ENCODE measurements around the gene COL17A1.

- TF ChIP-seq ZNF644 (CRISPR knock-in tag; IDR thresholded peaks at IDR 0.05; ENCODE audit: low read depth): no peak
- TF ChIP-seq RAD21 (CRISPR knock-in tag; IDR thresholded peaks at IDR 0.05): no peak
- TF ChIP-seq TEAD3 (CRISPR knock-in tag; optimal IDR thresholded peaks at IDR 0.05; ENCODE audit: borderline replicate concordance): no peak
- TF ChIP-seq POLR2A (IDR thresholded peaks at IDR 0.05; ENCODE audit: insufficient read depth in 1 of 2, low read depth in 2 of 2, low read length in 2 of 2): no peak
- no peak for TF ChIP-seq SMC3 (IDR thresholded peaks at IDR 0.05; ENCODE audit: low read length)
- no peak for TF ChIP-seq EP300 (IDR thresholded peaks at IDR 0.05; ENCODE audit: low read depth in 2 of 2, low read length in 2 of 2)
- TF ChIP-seq EP300 (CRISPR knock-in tag; IDR thresholded peaks at IDR 0.05; ENCODE audit: borderline replicate concordance): no peak
- TF ChIP-seq, protein P1, sequence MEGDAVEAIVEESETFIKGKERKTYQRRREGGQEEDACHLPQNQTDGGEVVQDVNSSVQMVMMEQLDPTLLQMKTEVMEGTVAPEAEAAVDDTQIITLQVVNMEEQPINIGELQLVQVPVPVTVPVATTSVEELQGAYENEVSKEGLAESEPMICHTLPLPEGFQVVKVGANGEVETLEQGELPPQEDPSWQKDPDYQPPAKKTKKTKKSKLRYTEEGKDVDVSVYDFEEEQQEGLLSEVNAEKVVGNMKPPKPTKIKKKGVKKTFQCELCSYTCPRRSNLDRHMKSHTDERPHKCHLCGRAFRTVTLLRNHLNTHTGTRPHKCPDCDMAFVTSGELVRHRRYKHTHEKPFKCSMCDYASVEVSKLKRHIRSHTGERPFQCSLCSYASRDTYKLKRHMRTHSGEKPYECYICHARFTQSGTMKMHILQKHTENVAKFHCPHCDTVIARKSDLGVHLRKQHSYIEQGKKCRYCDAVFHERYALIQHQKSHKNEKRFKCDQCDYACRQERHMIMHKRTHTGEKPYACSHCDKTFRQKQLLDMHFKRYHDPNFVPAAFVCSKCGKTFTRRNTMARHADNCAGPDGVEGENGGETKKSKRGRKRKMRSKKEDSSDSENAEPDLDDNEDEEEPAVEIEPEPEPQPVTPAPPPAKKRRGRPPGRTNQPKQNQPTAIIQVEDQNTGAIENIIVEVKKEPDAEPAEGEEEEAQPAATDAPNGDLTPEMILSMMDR (CRISPR knock-in tag; IDR thresholded peaks at IDR 0.05): no peak
- TF ChIP-seq TAF1 (CRISPR knock-in tag; IDR thresholded peaks at IDR 0.05): no peak
- TF ChIP-seq TP53 (CRISPR knock-in tag; conservative IDR thresholded peaks at IDR 0.05): no peak
- TF ChIP-seq PHB2 (IDR thresholded peaks at IDR 0.05; ENCODE audit: partially characterized antibody): no peak
- TF ChIP-seq, protein P2, sequence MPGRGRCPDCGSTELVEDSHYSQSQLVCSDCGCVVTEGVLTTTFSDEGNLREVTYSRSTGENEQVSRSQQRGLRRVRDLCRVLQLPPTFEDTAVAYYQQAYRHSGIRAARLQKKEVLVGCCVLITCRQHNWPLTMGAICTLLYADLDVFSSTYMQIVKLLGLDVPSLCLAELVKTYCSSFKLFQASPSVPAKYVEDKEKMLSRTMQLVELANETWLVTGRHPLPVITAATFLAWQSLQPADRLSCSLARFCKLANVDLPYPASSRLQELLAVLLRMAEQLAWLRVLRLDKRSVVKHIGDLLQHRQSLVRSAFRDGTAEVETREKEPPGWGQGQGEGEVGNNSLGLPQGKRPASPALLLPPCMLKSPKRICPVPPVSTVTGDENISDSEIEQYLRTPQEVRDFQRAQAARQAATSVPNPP (CRISPR knock-in tag; IDR thresholded peaks at IDR 0.05): no peak
- no peak for TF ChIP-seq SMYD3 (CRISPR knock-in tag; IDR thresholded peaks at IDR 0.05)
- TF ChIP-seq CEBPB (IDR thresholded peaks at IDR 0.05; ENCODE audit: borderline replicate concordance, low read depth, low read length): no peak
Observed at GRCh38 chr10:104081998-104082397, 3.7 kb downstream of the COL17A1 start.
